Measurements from ENCODE around the gene KIF26B.
"Not testable (repeated sequence)": the region's sequence is repeated elsewhere in the genome, so short reads cannot be mapped to it uniquely, and the experiment has no call there.

KIF26B gene

DNA sequence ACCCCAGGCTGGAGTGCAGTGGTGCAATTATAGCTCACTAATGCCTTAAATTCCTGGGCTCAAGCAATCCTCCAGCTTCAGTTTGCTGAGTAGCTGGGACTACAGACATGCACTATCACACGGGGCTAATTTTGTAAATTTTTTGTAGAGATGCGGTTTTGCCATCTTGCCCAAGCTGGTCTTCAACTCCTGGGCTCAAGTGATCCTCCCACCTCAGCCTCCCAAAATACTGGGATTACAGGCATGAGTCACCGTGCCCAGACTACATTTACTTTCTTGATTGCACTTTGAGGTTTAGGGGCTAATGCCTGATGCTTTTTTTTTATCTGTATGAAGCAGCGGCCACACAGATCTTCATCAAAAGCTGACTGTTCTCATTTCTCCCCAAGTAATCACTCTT lies 124.6 kb downstream of the KIF26B start:
- DNase-seq (ENCODE audit: low spot score), result no peak

- no peak for DNase-seq (ENCODE audit: low spot score)
Observed at GRCh38 chr1:245283001-245283400, 128.2 kb downstream of the KIF26B start.

GRCh38 chr1:245285168-245285567 lies 130.4 kb downstream of the KIF26B start:
- DNase-seq (ENCODE audit: low spot score), result no peak

DNA sequence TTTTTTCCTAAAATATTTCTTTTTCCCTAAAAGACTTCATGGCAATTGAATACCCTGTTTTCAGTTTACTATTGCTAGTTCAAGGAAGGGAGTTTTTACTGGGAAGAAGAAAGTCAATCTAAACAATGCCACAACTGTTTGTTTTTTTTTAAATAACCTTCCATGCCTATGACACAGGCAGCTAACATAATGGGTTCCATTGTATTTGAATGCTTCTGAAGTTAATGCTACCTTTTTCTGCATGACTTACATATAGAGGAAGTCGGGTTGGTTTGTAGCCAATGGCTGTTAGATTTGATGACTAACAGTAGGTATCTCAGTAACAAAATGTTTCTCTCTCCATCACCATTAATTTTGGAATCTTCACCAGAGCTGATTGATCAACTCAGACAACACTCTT lies 134.0 kb downstream of the KIF26B start:
- no peak for DNase-seq (ENCODE audit: low spot score)

- no peak for DNase-seq (ENCODE audit: low spot score)
Observed at GRCh38 chr1:245290836-245291235, 136.1 kb downstream of the KIF26B start.

DNA sequence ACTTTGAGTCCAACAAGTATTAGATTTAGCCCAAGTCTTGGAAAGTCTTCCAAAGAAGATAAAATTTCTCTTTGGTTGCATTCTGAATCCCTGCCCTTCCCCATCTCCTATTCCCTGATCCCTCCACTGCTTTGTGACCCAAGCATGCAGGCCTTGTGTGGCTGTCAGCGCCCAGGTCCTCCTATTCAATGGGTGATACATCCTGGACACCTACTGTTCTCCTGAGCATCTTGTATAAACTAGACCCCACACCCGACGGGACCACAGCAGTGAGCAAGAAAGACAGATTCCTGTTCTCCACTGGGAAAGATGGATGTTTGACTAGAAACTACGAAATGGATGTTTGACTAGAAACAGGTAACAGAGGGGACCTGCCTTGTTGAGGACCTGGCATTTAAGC lies 136.6 kb downstream of the KIF26B start:
- no peak for DNase-seq (ENCODE audit: low spot score)

- no peak for DNase-seq (ENCODE audit: low spot score)
Observed at GRCh38 chr1:245292141-245292540, 137.4 kb downstream of the KIF26B start.

DNA sequence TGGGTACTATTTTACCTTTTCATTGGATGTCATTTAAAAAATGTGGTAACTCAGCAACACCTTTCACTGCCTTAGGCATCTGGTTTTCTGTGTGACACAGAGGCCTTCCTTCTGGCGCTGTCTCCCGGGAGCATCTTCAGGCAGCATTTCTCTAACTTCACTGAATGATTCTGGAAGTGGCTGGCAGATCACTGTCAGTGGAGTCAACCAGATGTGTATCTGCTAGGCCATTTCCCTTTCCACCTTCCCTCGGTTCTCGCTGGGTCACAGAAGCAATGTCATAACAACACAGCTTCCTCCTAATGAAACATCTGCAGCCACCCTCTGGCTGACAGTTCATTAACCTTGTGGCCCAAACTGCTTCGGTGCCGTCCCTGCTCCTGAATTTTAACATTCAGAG lies 137.8 kb downstream of the KIF26B start:
- DNase-seq (ENCODE audit: low spot score), result no peak

GRCh38 chr1:245294020-245294419 lies 139.2 kb downstream of the KIF26B start:
- no peak for DNase-seq (ENCODE audit: low spot score)

- DNase-seq (ENCODE audit: low spot score), result peak; percentile 88
Observed at GRCh38 chr1:245298781-245299180, 144.0 kb downstream of the KIF26B start.

DNA sequence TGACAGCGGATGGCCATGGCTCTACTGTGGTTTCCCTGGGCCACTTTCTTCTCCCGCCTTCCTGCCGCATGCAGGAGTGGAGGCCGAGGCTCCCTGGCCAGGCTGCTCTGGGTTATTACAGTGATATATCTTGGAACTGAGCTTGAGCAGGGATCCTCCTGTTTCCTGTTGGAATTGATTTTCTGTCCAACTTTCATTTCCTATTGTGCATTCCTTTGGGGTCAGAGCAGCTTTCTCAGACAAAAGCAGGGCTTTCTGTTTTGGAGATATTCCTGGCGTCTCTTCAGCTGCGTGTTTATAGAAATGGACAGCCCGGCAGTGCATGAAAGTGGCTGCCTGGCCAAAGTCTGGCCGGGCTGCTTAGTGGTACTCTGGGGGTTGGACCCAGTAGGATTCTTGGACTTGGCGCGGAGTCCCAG lies 146.4 kb downstream of the KIF26B start:
- peak; percentile 31 for DNase-seq (ENCODE audit: low spot score)

DNA sequence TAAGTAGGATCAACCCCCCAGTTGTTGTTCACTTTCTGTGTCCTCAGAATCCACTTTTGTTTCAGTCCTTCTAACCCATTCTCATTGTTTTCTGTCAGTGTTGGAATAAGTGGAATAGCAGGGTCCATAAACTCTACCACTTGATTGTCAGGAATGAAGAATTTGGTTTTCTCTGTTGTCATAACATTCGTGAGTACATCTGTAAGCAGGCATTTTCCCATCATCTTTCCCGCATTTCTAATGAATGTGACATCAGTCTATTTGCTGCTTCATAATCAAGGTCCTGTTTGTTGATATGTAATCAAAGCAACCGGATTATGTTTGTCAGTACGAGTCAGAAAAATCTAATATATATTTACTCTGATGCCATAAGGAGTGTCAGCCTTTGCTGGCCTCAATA lies 147.1 kb downstream of the KIF26B start:
- no peak for DNase-seq (ENCODE audit: low spot score)

DNA sequence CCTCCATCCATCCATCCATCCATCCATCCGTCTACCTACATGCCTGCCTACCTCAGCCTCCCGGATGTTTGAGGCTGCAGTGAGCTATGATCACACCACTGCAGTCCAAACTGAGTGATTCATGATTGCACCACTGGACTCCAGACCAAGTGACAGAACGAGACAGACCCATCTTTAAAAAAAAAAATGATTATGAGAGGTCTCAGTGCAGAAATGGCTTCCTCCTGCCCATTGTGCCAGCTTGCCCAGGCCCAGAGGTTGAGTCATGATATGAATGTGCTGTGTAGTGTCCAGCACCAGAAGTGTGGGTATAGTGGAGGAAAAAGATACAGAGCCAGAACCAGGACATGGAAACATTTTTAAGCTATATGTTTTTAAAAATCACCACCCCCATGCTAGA lies 149.9 kb downstream of the KIF26B start:
- no peak for DNase-seq (ENCODE audit: low spot score)

DNA sequence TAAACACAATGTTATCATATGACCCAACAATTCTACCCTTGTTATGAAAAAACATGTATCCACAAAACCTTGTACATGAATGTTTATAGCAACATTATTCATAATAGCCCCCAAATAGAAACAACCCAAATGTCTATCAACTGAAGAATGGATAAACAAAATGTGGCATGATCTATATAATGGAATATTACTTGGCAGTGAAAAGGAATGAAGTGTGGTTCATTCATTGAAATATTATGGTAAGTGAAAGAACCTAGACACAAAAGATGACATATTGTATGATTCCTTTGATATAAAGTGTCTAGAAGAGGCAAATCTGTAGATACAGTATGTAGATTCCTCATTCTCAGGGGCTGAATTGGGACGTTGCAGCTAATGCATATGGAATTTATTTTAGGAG lies 151.2 kb downstream of the KIF26B start:
- DNase-seq (ENCODE audit: low spot score), result no peak

DNA sequence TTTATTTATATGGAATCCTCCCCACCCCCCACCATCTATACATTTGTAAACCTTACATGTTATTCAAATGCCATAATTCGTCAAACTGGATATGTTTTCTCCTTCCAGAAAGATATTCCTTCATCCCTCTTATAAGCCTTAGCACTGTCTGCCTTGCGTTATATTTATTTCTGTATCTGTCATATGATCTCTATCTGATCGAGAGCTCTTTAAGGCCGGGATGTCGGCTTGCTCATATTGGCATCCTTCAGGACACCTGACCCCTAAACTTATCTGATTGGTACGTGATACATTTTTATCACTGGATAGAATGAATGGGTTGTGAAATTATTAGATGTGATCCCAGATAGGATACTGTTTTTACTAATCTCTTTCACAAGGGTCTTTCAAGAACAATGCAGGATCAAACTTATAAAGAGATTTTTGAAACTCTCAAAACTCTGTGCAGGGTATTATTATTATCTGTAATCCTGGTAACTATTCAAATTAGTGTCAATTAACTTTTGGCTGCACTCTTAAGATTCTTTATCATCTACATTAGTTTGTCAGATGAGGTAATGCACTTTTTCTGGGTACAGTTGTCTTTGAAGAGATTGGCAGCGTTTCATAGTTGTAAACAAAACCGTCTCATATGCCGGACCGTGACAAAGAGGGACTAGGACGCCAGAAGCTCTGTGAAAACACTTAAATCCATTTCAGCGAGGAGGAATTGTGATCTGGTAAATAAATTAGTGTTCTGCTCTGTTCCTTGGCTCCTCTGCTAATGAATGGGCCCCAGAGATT lies 152.0 kb downstream of the KIF26B start:
- no peak for DNase-seq (ENCODE audit: low spot score)

DNA sequence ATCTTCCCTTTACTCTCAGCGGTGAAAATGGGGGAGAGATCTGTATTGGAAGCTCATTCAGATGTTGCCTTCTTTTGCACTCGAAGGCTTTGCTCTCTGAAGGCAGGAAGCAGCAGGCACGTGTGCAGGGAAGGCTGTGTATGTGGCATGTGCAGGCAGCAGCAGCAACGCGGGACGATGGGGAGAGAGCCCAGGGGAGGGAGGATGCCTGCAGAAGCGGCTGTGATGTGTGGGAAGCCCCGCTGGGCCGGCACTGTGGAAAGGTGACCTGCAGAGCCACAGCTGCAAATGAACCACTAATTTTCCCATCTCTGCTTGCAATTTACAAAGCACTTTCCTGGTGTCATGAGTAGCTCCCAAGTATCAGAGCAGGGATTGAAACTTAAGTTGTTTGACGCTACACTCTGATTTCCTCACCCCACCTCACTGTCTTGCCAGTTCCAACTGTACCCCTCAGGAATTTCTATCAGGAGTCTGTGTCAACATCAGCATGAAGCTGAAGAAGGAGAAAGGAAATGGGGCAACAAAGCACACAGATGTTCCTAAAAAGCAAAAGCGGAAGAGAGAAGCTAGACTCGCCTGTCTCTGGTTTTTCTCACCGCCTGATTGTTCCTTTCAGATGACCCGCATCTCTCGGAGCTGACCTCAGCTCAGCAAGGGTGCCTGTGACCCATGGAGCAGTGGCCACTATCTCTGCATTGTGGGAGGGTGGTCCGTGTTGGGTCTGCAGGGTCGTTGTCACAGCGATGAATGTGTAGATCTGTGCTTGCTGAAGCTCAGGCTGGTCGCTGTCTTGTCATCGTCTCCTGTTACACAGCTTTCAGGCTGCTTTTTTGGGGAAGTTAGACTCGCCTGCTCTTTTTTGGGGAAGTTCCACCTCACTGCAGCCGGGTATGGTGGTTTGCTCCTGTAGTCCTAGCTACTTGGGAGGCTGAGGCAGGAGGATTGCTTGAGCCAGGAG lies 156.1 kb downstream of the KIF26B start:
- peak; percentile 25 for DNase-seq (ENCODE audit: low spot score)

DNA sequence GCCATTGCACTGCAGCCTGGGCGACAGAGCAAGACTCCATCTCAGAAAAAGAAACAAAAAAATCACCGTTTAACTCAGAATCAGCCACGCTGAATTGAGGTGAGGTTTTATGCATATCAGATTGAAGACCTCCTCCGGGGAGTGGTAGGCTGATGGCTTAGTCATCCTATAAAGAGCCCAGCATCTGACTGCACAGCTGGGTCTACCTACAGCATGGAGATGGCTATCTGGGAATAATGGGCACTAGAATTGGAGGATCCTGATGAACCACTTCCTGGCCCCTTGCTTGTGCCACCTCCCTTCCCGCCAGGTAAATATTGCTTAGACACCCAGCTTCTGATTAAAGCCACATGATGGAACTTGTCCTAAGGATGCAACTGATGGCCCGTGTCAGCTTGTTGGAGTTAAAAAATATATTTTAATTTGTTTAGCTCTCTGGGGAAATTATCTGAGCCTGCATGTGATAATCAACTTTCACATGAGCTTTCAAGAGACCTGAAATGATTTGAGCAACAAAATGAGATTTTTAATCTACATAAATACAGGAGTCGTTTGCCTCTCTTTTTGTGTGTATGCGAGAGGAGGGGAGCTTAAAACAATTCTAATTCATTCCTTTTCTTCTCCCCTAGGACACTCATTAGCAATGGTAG lies 157.2 kb downstream of the KIF26B start:
- no peak for DNase-seq (ENCODE audit: low spot score)

GRCh38 chr1:245313576-245313975 lies 158.8 kb downstream of the KIF26B start:
- DNase-seq (ENCODE audit: low spot score), result peak; percentile 27

GRCh38 chr1:245316784-245317183 lies 162.0 kb downstream of the KIF26B start:
- DNase-seq (ENCODE audit: low spot score), result no peak

DNA sequence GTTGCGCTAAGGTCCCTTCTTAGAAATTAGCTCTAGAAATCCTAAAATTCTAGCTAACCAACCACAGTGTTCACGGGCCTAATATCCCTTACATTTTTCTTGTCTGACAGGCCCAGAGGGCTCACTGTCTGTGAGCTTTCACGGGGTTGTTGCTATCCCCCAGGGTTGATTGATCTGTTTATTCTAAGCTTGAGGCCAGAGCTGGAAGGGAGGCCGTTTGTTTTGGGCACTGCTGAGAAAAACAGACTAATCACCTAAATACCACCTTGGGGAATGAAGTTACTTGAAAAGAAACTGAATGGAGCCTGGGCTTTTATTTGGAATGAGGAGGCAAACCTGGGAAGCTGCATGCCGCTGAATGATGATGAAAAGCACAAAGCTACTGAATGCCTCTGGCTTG lies 162.4 kb downstream of the KIF26B start:
- no peak for DNase-seq (ENCODE audit: low spot score)

DNA sequence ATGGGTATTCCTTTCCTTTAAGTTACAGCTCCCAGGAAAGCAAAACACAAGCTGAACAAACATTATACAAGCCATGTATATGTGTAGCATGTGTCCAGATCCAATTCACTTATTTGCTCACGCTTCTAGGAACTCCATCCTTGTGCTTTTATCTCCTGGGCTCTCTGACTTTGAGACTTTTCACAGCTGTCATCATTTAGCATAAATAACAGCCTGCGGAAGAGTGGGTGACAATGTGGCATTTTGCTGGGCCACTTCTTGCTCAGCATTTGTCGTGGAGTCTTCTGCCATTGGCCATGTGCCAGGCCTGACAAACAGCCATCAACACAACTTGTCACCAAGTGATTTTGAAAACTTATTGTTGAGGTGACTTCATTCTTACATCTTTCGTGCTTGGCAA lies 164.3 kb downstream of the KIF26B start:
- DNase-seq (ENCODE audit: low spot score), result no peak

GRCh38 chr1:245322673-245323072 lies 167.9 kb downstream of the KIF26B start:
- DNase-seq (ENCODE audit: low spot score), result peak; percentile 49

GRCh38 chr1:245323765-245324164 lies 169.0 kb downstream of the KIF26B start:
- DNase-seq (ENCODE audit: low spot score), result not testable (repeated sequence)

Data from AG08395 (cell line).